HepG2 (cell line): ENCODE results near the gene CRISP3.
"Not testable (repeated sequence)": the region's sequence is repeated elsewhere in the genome, so short reads cannot be mapped to it uniquely, and the experiment has no call there.

Source experiments
- FOSL2 ChIP-seq: sonication (generic); formaldehyde crosslinking; IDR thresholded peaks from 2 replicates; pipeline ENCODE4 v1.4.0; 2020; ENCODE audit warnings: missing genetic modification reagents
- ZNF44 ChIP-seq: sonication (generic); formaldehyde crosslinking; IDR thresholded peaks from 2 replicates; pipeline ENCODE4 v1.5.1; 2020; ENCODE audit warnings: mild to moderate bottlenecking, missing genetic modification reagents
- TF ChIP-seq, protein P1 (sequence below): sonication (generic); formaldehyde crosslinking; IDR thresholded peaks from 2 replicates; pipeline ENCODE4 v1.5.0; 2020; ENCODE audit warnings: mild to moderate bottlenecking, missing genetic modification reagents, moderate library complexity

DNA sequence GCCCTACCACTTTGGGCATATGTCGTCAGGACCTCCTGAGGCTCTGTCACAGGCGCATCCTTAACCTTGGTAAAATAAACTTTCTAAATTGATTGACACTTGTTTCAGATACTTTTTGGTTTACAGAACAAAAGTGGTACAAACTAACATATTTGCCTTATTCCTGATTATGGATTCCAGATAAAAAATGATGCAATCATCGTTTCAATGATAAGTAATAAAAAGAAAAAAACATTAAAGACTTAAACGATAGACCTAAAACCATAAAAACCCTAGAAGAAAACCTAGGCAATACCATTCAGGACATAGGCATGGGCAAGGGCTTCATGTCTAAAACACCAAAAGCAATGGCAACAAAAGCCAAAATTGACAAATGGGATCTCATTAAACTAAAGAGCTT, 20.3 kb downstream of the CRISP3 start:
- TF ChIP-seq, protein P1, sequence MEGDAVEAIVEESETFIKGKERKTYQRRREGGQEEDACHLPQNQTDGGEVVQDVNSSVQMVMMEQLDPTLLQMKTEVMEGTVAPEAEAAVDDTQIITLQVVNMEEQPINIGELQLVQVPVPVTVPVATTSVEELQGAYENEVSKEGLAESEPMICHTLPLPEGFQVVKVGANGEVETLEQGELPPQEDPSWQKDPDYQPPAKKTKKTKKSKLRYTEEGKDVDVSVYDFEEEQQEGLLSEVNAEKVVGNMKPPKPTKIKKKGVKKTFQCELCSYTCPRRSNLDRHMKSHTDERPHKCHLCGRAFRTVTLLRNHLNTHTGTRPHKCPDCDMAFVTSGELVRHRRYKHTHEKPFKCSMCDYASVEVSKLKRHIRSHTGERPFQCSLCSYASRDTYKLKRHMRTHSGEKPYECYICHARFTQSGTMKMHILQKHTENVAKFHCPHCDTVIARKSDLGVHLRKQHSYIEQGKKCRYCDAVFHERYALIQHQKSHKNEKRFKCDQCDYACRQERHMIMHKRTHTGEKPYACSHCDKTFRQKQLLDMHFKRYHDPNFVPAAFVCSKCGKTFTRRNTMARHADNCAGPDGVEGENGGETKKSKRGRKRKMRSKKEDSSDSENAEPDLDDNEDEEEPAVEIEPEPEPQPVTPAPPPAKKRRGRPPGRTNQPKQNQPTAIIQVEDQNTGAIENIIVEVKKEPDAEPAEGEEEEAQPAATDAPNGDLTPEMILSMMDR (CRISPR knock-in tag): not testable (repeated sequence)
- TF ChIP-seq FOSL2, ZNF44 (CRISPR knock-in tag): not testable (repeated sequence)
